Measurements from ENCODE around the gene SORCS2. TPM values are rescaled to one million over a fixed set of nuclear protein-coding genes. Genes with fewer than 3 reads are reported as not detected.

The SORCS2 gene
- total RNA-seq, 2 donors from 2014 or later: 0.68 to 0.92 TPM

GRCh38 chr4:7315935-7316334 is 123.6 kb downstream of the SORCS2 start:
- Histone ChIP-seq H3K27me3 (replicated peaks; ENCODE audit: insufficient read depth) (no peaks in the 10 kb centered on the region), H3K36me3 (no peaks in the 10 kb centered on the region), H3K4me3 (no peak overlapping the region), H3K9me3 (peaks cover 6% of the 10 kb centered on the region), H3K27ac (no peak overlapping the region), H3K4me1 (ENCODE audit: control insufficient read depth in 1 of 2, low read depth in 2 of 2) (no peaks in the 10 kb centered on the region)
- DNase-seq (ENCODE audit: low spot score) (no peak), ATAC-seq (ENCODE audit: insufficient number of reproducible peaks, low FRiP score, low read depth) (no peak)
- TF ChIP-seq CTCF (IDR thresholded peaks at IDR 0.05): no peak

- Histone ChIP-seq H3K27me3 (replicated peaks; ENCODE audit: insufficient read depth) (no peaks in the 10 kb centered on the region), H3K4me1 (ENCODE audit: control insufficient read depth in 1 of 2, low read depth in 2 of 2) (no peaks in the 10 kb centered on the region), H3K4me3 (no peak overlapping the region), H3K36me3 (no peaks in the 10 kb centered on the region), H3K27ac (no peak overlapping the region), H3K9me3 (peaks cover 6% of the 10 kb centered on the region)
- TF ChIP-seq CTCF (IDR thresholded peaks at IDR 0.05): no peak
- no peak for DNase-seq (ENCODE audit: low spot score)
- no peak for ATAC-seq (ENCODE audit: insufficient number of reproducible peaks, low FRiP score, low read depth)
Measured at GRCh38 chr4:7319024-7319423, 126.7 kb downstream of the SORCS2 start.

- Histone ChIP-seq H3K27me3 (replicated peaks; ENCODE audit: insufficient read depth) (no peaks in the 10 kb centered on the region), H3K27ac (no peak overlapping the region), H3K4me3 (no peak overlapping the region), H3K4me1 (ENCODE audit: control insufficient read depth in 1 of 2, low read depth in 2 of 2) (no peaks in the 10 kb centered on the region), H3K36me3 (no peaks in the 10 kb centered on the region), H3K9me3 (peaks cover 6% of the 10 kb centered on the region)
- DNase-seq (ENCODE audit: low spot score): no peak
- ATAC-seq (ENCODE audit: insufficient number of reproducible peaks, low FRiP score, low read depth): no peak
- TF ChIP-seq CTCF (IDR thresholded peaks at IDR 0.05): no peak
Measured at GRCh38 chr4:7320206-7320797, 128.0 kb downstream of the SORCS2 start.

- H3K9me3 ChIP-seq: peaks cover 6% of the 10 kb centered on the region
- no peak for DNase-seq (ENCODE audit: low spot score)
- no peak for ATAC-seq (ENCODE audit: insufficient number of reproducible peaks, low FRiP score, low read depth)
- TF ChIP-seq CTCF (IDR thresholded peaks at IDR 0.05): no peak
- H3K27me3 ChIP-seq (replicated peaks; ENCODE audit: insufficient read depth): no peaks in the 10 kb centered on the region
- no peaks in the 10 kb centered on the region for H3K36me3 ChIP-seq
- no peak overlapping the region for H3K4me3 ChIP-seq
- H3K27ac ChIP-seq: no peak overlapping the region
- no peaks in the 10 kb centered on the region for H3K4me1 ChIP-seq (ENCODE audit: control insufficient read depth in 1 of 2, low read depth in 2 of 2)
Measured at GRCh38 chr4:7322166-7322991, 130.0 kb downstream of the SORCS2 start.

GRCh38 chr4:7323461-7323871 is 131.1 kb downstream of the SORCS2 start:
- ATAC-seq (ENCODE audit: insufficient number of reproducible peaks, low FRiP score, low read depth) (no peak), DNase-seq (ENCODE audit: low spot score) (no peak)

More at GRCh38 chr4:7323461-7323871, 131.1 kb downstream of the SORCS2 start:
- no peaks in the 10 kb centered on the region for H3K36me3 ChIP-seq
- no peaks in the 10 kb centered on the region for H3K27me3 ChIP-seq (replicated peaks; ENCODE audit: insufficient read depth)
- TF ChIP-seq CTCF (IDR thresholded peaks at IDR 0.05): no peak
- H3K4me1 ChIP-seq (ENCODE audit: control insufficient read depth in 1 of 2, low read depth in 2 of 2): peaks cover 0 to 3% of the 10 kb centered on the region in 2 donors
- H3K27ac ChIP-seq: no peak overlapping the region
- H3K4me3 ChIP-seq: no peak overlapping the region
- H3K9me3 ChIP-seq: peaks cover 6% of the 10 kb centered on the region
